IMR-90 (cell line): ENCODE measurements around the gene CDHR3. TPM values are rescaled to one million over a fixed set of nuclear protein-coding genes. Genes with fewer than 3 reads are reported as not detected.

Experiments used
- ATAC-seq: fragments of 200-7000 bp; cut with Tn5 transposase; 2 replicates; pipeline ENCODE4 v1.9.1; 2020; ENCODE audit warnings: low read depth, mild to moderate bottlenecking, moderate library complexity
- BruUV-seq: library from RNA; stranded (reverse); fragments of 400-500 nt; replicated peaks from 2 replicates; lab custom pipeline; 2021; lab: Mats Ljungman, UMichigan
- CTCF ChIA-PET: fragments of 300-600 bp; formaldehyde crosslinking; extraction: SDS; loops from one replicate; lab custom pipeline; 2021; ENCODE audit warnings: antibody characterized with exemption; lab: Yijun Ruan, JAX
- POLR2A ChIA-PET: fragments of 300-600 bp; sonication (Branson Sonifier 250); formaldehyde crosslinking; loops from one replicate; lab custom pipeline; 2022; ENCODE audit warnings: antibody characterized with exemption; ENCODE audit not compliant: unreplicated experiment; lab: Charles Lee
- DNase-seq: peaks from one replicate; pipeline ENCODE4 v3.0.0; 2013
- H2AFZ ChIP-seq: replicated peaks from 2 replicates; pipeline ENCODE3; 2013; ENCODE audit warnings: low read length, mild to moderate bottlenecking; ENCODE audit not compliant: poor library complexity
- H2AK5ac ChIP-seq: 2 replicates; pipeline ENCODE4 v1.6.1; 2013; ENCODE audit warnings: low read depth, low read length, inconsistent platforms
- H2AK9ac ChIP-seq: replicated peaks from 2 replicates; pipeline ENCODE3; 2013; ENCODE audit warnings: mild to moderate bottlenecking, low read depth, low read length, moderate library complexity; ENCODE audit not compliant: poor library complexity
- H2BK120ac ChIP-seq: 2 replicates; pipeline ENCODE4 v1.6.1; 2013; ENCODE audit warnings: low read depth, low read length, inconsistent platforms
- H2BK15ac ChIP-seq: 3 replicates; pipeline ENCODE4 v1.6.1; 2013; ENCODE audit warnings: low read depth, low read length, inconsistent platforms
- H2BK20ac ChIP-seq: 2 replicates; pipeline ENCODE4 v1.6.1; 2013; ENCODE audit warnings: low read depth, mild to moderate bottlenecking, inconsistent platforms, low read length, moderate library complexity
- H2BK5ac ChIP-seq: 2 replicates; pipeline ENCODE4 v1.6.1; 2013; ENCODE audit warnings: mild to moderate bottlenecking, low read depth, low read length, inconsistent platforms; ENCODE audit not compliant: poor library complexity, severe bottlenecking
- H3K14ac ChIP-seq: replicated peaks from 2 replicates; pipeline ENCODE4 v1.6.1; 2013; ENCODE audit warnings: low read depth, low read length, inconsistent platforms
- H3K18ac ChIP-seq: 2 replicates; pipeline ENCODE4 v1.6.1; 2013; ENCODE audit warnings: low read depth, low read length, control low read depth
- H3K23ac ChIP-seq: 2 replicates; pipeline ENCODE4 v1.6.1; 2013; ENCODE audit warnings: low read depth, low read length, inconsistent platforms
- H3K27ac ChIP-seq: 2 replicates; pipeline ENCODE4 v1.5.1; 2013; ENCODE audit warnings: mild to moderate bottlenecking, control low read depth, low read length; ENCODE audit not compliant: insufficient read depth
- H3K27me3 ChIP-seq: 2 replicates; pipeline ENCODE4 v1.6.1; 2013; ENCODE audit warnings: low read length; ENCODE audit not compliant: control insufficient read depth, insufficient read depth
- H3K36me3 ChIP-seq: 2 replicates; pipeline ENCODE4 v1.6.1; 2013; ENCODE audit warnings: low read length, mixed read lengths; ENCODE audit not compliant: control insufficient read depth, insufficient read depth
- H3K4ac ChIP-seq: 2 replicates; pipeline ENCODE4 v1.6.1; 2013; ENCODE audit warnings: low read depth, low read length, inconsistent platforms
- H3K4me1 ChIP-seq: 2 replicates; pipeline ENCODE4 v1.6.1; 2013; ENCODE audit warnings: low read length, mixed read lengths; ENCODE audit not compliant: control insufficient read depth, insufficient read depth
- H3K4me2 ChIP-seq: 2 replicates; pipeline ENCODE4 v1.6.1; 2013; ENCODE audit warnings: low read depth, mild to moderate bottlenecking, control low read depth, low read length, moderate library complexity
- H3K4me3 ChIP-seq: 2 replicates; pipeline ENCODE4 v1.5.1; 2013; ENCODE audit warnings: low read depth, mild to moderate bottlenecking, control low read depth, low read length, moderate library complexity; ENCODE audit not compliant: insufficient read depth
- H3K56ac ChIP-seq: 2 replicates; pipeline ENCODE4 v1.6.1; 2013; ENCODE audit warnings: low read length, inconsistent platforms; ENCODE audit not compliant: insufficient read depth; ENCODE audit errors: extremely low read depth
- H3K79me1 ChIP-seq, 2 experiments: 2 replicates each; pipeline ENCODE4 v1.6.1; 2013; ENCODE audit warnings: low read length in 2 of 2, inconsistent platforms in 1 of 2, low read depth in 1 of 2
- H3K9ac ChIP-seq: 2 replicates; pipeline ENCODE4 v1.6.1; 2013; ENCODE audit warnings: low read depth, low read length, control low read depth
- H3K9me1 ChIP-seq: 2 replicates; pipeline ENCODE4 v1.6.1; 2013; ENCODE audit warnings: low read length, inconsistent platforms; ENCODE audit not compliant: insufficient read depth
- H3K9me3 ChIP-seq: 2 replicates; pipeline ENCODE4 v1.6.1; 2013; ENCODE audit warnings: low read length; ENCODE audit not compliant: control insufficient read depth, insufficient read depth
- H4K20me1 ChIP-seq: 2 replicates; pipeline ENCODE4 v1.6.1; 2013; ENCODE audit warnings: low read length, inconsistent platforms; ENCODE audit not compliant: insufficient read depth
- H4K5ac ChIP-seq: 2 replicates; pipeline ENCODE4 v1.6.1; 2013; ENCODE audit warnings: mild to moderate bottlenecking, low read depth, low read length, control low read depth
- H4K8ac ChIP-seq, 2 experiments: 2 replicates each; pipeline ENCODE4 v1.6.1; 2013; ENCODE audit warnings: low read depth in 2 of 2, low read length in 2 of 2, control low read depth in 1 of 2, inconsistent platforms in 1 of 2
- H4K91ac ChIP-seq: 2 replicates; pipeline ENCODE4 v1.6.1; 2013; ENCODE audit warnings: low read depth, low read length, inconsistent platforms; ENCODE audit not compliant: insufficient read depth
- BHLHE40 ChIP-seq: fragments of 150-350 bp; IDR thresholded peaks from 2 replicates; pipeline ENCODE4 v1.6.1; 2016; ENCODE audit warnings: mild to moderate bottlenecking, low read depth, low read length
- CEBPB ChIP-seq: IDR thresholded peaks from 2 replicates; pipeline ENCODE4 v1.6.1; 2012; ENCODE audit warnings: low read depth, low read length, improper control_type of control experiment
- CHD1 ChIP-seq: IDR thresholded peaks from 2 replicates; pipeline ENCODE4 v1.6.1; 2012; ENCODE audit warnings: low read depth, low read length, improper control_type of control experiment
- CTCF ChIP-seq: conservative IDR thresholded peaks from 2 replicates; pipeline ENCODE4 v1.5.1; 2012; ENCODE audit warnings: mild to moderate bottlenecking, low read depth, low read length, improper control_type of control experiment
- ELK1 ChIP-seq: fragments of 150-350 bp; IDR thresholded peaks from 2 replicates; pipeline ENCODE4 v1.6.1; 2016; ENCODE audit warnings: low read depth, mild to moderate bottlenecking, low read length, moderate library complexity, borderline replicate concordance
- MAFK ChIP-seq: IDR thresholded peaks from 2 replicates; pipeline ENCODE4 v1.6.1; 2012; ENCODE audit warnings: low read depth, low read length, improper control_type of control experiment
- MXI1 ChIP-seq: IDR thresholded peaks from 2 replicates; pipeline ENCODE4 v1.6.1; 2012; ENCODE audit warnings: low read depth, mild to moderate bottlenecking, low read length, moderate library complexity, borderline replicate concordance
- NFE2L2 ChIP-seq: fragments of 150-350 bp; IDR thresholded peaks from 2 replicates; pipeline ENCODE4 v1.6.1; 2016; ENCODE audit warnings: low read depth, mild to moderate bottlenecking, low read length
- POLR2A ChIP-seq: IDR thresholded peaks from 2 replicates; pipeline ENCODE4 v1.6.1; 2012; ENCODE audit warnings: mild to moderate bottlenecking, low read depth, low read length
- RAD21 ChIP-seq: IDR thresholded peaks from 2 replicates; pipeline ENCODE4 v1.6.1; 2012; ENCODE audit warnings: low read length, improper control_type of control experiment
- RCOR1 ChIP-seq: IDR thresholded peaks from 2 replicates; pipeline ENCODE4 v1.6.1; 2012; ENCODE audit warnings: mild to moderate bottlenecking, low read length, improper control_type of control experiment; ENCODE audit not compliant: insufficient replicate concordance
- RFX5 ChIP-seq: IDR thresholded peaks from 2 replicates; pipeline ENCODE4 v1.8.0; 2012; ENCODE audit warnings: low read depth, mild to moderate bottlenecking, low read length, moderate library complexity
- SMC3 ChIP-seq: fragments of 150-350 bp; IDR thresholded peaks from 2 replicates; pipeline ENCODE4 v1.6.1; 2016; ENCODE audit warnings: low read depth, mild to moderate bottlenecking, antibody characterized with exemption, low read length, moderate library complexity
- USF2 ChIP-seq: fragments of 150-350 bp; IDR thresholded peaks from 2 replicates; pipeline ENCODE4 v1.6.1; 2017; ENCODE audit warnings: mild to moderate bottlenecking, antibody characterized with exemption, low read length, low read depth
- WGBS, 2 experiments: methylation state at CpG; one replicate each; pipeline versions ENCODE4 v1.1.5 to v1.1.7; 2013; ENCODE audit warnings: missing lambda C conversion rate in 2 of 2; ENCODE audit not compliant: insufficient read length in 1 of 2; ENCODE audit errors: extremely low coverage in 2 of 2; 5-methylcytosine and 5-hydroxymethylcytosine counted together
- dilution Hi-C: fragments of 300-500 bp; cut with HindIII; formaldehyde crosslinking; loops from one replicate; pipeline ENCODE4 v1.14.3; 2018; ENCODE audit warnings: low sequenced_read_pairs; ENCODE audit not compliant: unreplicated experiment
- in situ Hi-C: fragments of 300-500 bp; cut with MboI; formaldehyde crosslinking; loops from 3 replicates; pipeline ENCODE4 v1.14.3; 2019; ENCODE audit warnings: low sequenced_read_pairs, inconsistent platforms, mixed read lengths
- intact Hi-C: fragments of 100-400 bp; cut with micrococcal nuclease; formaldehyde crosslinking; loops from 2 replicates; pipeline ENCODE4 v1.10.0; 2022
- polyA plus RNA-seq, 3 experiments: library from polyadenylated mRNA; depleted of rRNA; stranded (reverse); fragments of >200 nt; gene quantifications; 2 replicates each; pipeline ENCODE4 v1.2.3, GENCODE V29; 2012; ENCODE audit warnings: low replicate concordance in 1 of 3
- total RNA-seq: library from RNA; depleted of rRNA; stranded (reverse); fragments of >200 nt; gene quantifications from 2 replicates; pipeline ENCODE4 v1.2.3, GENCODE V29; 2012

The CDHR3 gene
- total and polyA plus RNA-seq, 2 of the 4 experiments (the other 2 are of a cell fraction), result 0.96 to 1.6 TPM

GRCh38 chr7:106018566-106019469, 55.8 kb downstream of the CDHR3 start:
- H3K23ac ChIP-seq, result peak overlapping the region; percentile 76
- H3K9me3 ChIP-seq, result no peaks in the 10 kb centered on the region
- H3K56ac ChIP-seq, result no peak overlapping the region
- in situ Hi-C loops, result no loop called here
- no TSS peak for BruUV-seq
- peak overlapping the region in 1 of 2 experiments; percentile 63; a peak in 1 of 4 replicates for H4K8ac ChIP-seq
- WGBS, 2 experiments, result 62% methylated on average over 3 of the region's 14 CpGs; no CpG with 5 or more reads in 1 of the 2 experiments
- DNase-seq, result peak; percentile 70
- peaks cover 12% of the 10 kb centered on the region for H3K9me1 ChIP-seq
- dilution Hi-C loops, result no loop called here
- H3K4me2 ChIP-seq, result no peak overlapping the region
- H3K18ac ChIP-seq, result peak overlapping the region; percentile 53
- ChIA-PET POLR2A (no interaction called here), CTCF (interaction anchor here (1.3 kb wide), 1 partner anchor 258 kb away, joined by 3 read pairs; no protein-coding TSS in a partner anchor)
- H4K20me1 ChIP-seq, result no peaks in the 10 kb centered on the region
- H3K27ac ChIP-seq, result no peak overlapping the region
- no peaks in the 10 kb centered on the region for H3K79me1 ChIP-seq
- H3K9ac ChIP-seq, result no peak overlapping the region
- intact Hi-C loops, result no loop called here
- H2AFZ ChIP-seq, result peak overlapping the region; percentile 69
- H3K4me1 ChIP-seq, result peaks cover 17% of the 10 kb centered on the region
- H2BK5ac ChIP-seq, result peak overlapping the region; percentile 33
- no peak overlapping the region for H3K4me3 ChIP-seq
- H2BK20ac ChIP-seq, result peak overlapping the region; percentile 78
- peak overlapping the region; percentile 49 for H4K91ac ChIP-seq
- H2AK9ac ChIP-seq, result no peak overlapping the region
- peak overlapping the region; percentile 31; the same call in 1 of the 2 replicates for H3K14ac ChIP-seq
- no peaks in the 10 kb centered on the region for H3K36me3 ChIP-seq
- peak overlapping the region; percentile 49 for H4K5ac ChIP-seq
- peak overlapping the region; percentile 73; the same call in 1 of the 2 replicates for H3K4ac ChIP-seq
- no peaks in the 10 kb centered on the region for H3K27me3 ChIP-seq
- no peak overlapping the region for H2AK5ac ChIP-seq
- peak; percentile 67 for ATAC-seq
- H2BK120ac ChIP-seq, result peak overlapping the region; percentile 63
- H2BK15ac ChIP-seq, result no peak overlapping the region
- TF ChIP-seq CEBPB (no peak), POLR2A (no peak), USF2 (no peak), ELK1 (no peak), SMC3 (no peak), RCOR1 (no peak), RAD21 (no peak), NFE2L2 (no peak), RFX5 (no peak), CTCF (no peak), CHD1 (no peak), MXI1 (no peak), BHLHE40 (no peak), MAFK (no peak)
